GM18511 (cell line): ENCODE data around the gene SCT.

Experiments
- ATAC-seq: cut with Tn5 transposase; IDR thresholded peaks from one replicate; pipeline ENCODE4 v1.9.1; 2021; ENCODE audit warnings: mild to moderate bottlenecking, moderate library complexity; ENCODE audit not compliant: unreplicated experiment

SCT gene

GRCh38 chr11:611001-611996 lies 15.7 kb downstream of the SCT start:
- no peak for ATAC-seq

- ATAC-seq, result no peak
These were observed 16.7 kb downstream of the SCT start for GRCh38 chr11:610146-610801.

- ATAC-seq, result no peak
These were observed 17.6 kb downstream of the SCT start for GRCh38 chr11:609341-609811.

GRCh38 chr11:608791-609251 lies 18.2 kb downstream of the SCT start:
- ATAC-seq, result no peak

- ATAC-seq, result no peak
These were observed 18.9 kb downstream of the SCT start for GRCh38 chr11:607971-608659.

GRCh38 chr11:607020-607780 lies 19.8 kb downstream of the SCT start:
- no peak for ATAC-seq

GRCh38 chr11:606245-606644 lies 20.7 kb downstream of the SCT start:
- ATAC-seq, result no peak

- no peak for ATAC-seq
These were observed 21.5 kb downstream of the SCT start for GRCh38 chr11:605286-606129.

- ATAC-seq, result no peak
These were observed 23.8 kb downstream of the SCT start for GRCh38 chr11:603154-603553.

GRCh38 chr11:601573-602245 lies 25.3 kb downstream of the SCT start:
- ATAC-seq, result no peak

- ATAC-seq, result no peak
These were observed 28.8 kb downstream of the SCT start for GRCh38 chr11:598005-598680.

- ATAC-seq, result no peak
These were observed 29.7 kb downstream of the SCT start for GRCh38 chr11:597166-597725.

GRCh38 chr11:596374-596773 lies 30.6 kb downstream of the SCT start:
- no peak for ATAC-seq

GRCh38 chr11:595400-595799 lies 31.6 kb downstream of the SCT start:
- no peak for ATAC-seq

- ATAC-seq, result no peak
These were observed 33.6 kb downstream of the SCT start for GRCh38 chr11:593347-593746.

GRCh38 chr11:592918-593317 lies 34.1 kb downstream of the SCT start:
- ATAC-seq, result no peak

- no peak for ATAC-seq
These were observed 34.5 kb downstream of the SCT start for GRCh38 chr11:592501-592900.

GRCh38 chr11:590997-591396 lies 36.0 kb downstream of the SCT start:
- no peak for ATAC-seq
